NCI-H146 treated with DMSO at 0.1 percent for 48 hours (cell line): ENCODE results near the gene ERC1.

Experiments used
- DNase-seq: peaks from one replicate; lab custom pipeline; 2025; ENCODE audit not compliant: unreplicated experiment; lab: John Stamatoyannopoulos, UW

The ERC1 gene

GRCh38 chr12:1501695-1502378 lies 510.8 kb downstream of the ERC1 start:
- DNase-seq = no peak

DNA sequence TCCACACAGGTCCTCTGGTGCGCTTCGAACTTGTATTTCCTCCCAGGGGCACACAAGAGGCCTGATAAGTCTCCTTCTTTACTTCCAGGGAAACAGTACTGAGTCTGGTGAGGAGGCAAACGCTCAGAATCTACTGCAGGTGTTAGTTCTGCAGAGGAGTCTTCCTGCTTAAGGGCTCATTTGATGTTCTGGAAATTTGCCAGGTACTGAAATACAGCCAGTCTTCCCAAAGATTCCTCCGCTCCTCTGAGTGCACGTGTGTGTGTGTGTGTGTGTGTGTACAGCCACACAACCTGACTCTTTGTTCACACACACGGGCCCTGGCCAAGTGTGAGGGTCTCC lies 511.3 kb downstream of the ERC1 start:
- DNase-seq = no peak

GRCh38 chr12:1502831-1503230 lies 511.8 kb downstream of the ERC1 start:
- no peak for DNase-seq

GRCh38 chr12:1503281-1503711 lies 512.3 kb downstream of the ERC1 start:
- no peak for DNase-seq

- DNase-seq = no peak
Measured at GRCh38 chr12:1504304-1504894, 513.4 kb downstream of the ERC1 start.

DNA sequence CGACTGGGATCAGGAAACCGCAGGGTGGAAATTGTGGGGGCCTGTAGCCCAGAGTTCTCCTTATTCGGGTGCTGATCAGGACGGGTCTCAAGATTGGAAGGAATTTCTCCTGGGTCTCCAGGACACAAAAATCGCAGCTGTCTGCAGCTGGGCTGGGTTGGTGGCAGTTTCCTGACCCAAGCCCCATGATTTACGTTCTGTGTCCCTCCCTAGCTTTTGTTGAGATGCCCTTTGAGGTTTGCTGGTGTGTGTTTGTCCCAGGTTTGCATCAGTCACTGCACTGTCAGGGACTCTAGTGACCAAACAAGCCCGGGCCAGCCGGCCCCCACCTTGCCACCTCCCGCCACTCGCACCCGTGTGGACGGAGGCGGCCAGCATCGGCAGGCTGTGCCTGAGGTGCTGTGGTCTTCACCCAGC lies 513.9 kb downstream of the ERC1 start:
- no peak for DNase-seq

- DNase-seq = no peak
Measured at GRCh38 chr12:1505576-1505975, 514.6 kb downstream of the ERC1 start.

GRCh38 chr12:1507308-1507707 lies 516.3 kb downstream of the ERC1 start:
- no peak for DNase-seq

GRCh38 chr12:1509413-1510052 lies 518.5 kb downstream of the ERC1 start:
- DNase-seq = no peak

DNA sequence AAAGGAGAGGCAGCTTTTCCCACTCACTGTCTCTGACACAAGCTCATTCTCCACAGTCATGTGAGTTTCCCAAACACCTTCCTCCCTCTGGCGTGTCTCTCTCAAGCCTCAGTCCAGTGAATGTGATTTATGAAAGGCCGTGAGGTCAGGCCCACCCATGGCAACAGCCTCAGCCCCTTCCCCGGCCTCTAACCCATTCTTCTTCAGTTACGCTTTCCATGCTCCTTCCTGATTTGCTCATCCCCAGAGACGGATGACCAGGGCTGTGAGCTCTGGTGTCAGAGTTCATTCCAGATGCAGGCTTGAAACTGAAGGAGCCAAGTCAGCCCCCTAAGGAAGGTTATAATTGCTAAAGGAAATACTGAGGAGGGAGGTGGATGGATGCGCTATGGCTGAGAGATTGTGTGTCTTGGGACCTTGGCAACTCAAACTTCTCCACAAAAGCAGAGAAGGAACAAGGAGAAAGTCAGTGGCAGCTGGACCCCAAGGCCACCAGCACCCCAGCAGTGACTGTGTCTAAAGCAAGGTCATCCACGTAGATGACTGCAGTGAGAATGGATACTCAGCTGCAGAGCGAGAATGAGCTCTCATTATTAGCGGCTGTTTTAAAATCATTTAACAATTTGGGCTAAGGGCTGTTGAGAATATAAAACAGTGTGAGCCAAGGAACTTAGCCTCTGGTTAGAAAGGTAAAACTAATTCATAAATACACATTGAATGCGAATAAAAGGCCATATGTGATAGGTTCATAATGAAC lies 519.2 kb downstream of the ERC1 start:
- DNase-seq = no peak

DNA sequence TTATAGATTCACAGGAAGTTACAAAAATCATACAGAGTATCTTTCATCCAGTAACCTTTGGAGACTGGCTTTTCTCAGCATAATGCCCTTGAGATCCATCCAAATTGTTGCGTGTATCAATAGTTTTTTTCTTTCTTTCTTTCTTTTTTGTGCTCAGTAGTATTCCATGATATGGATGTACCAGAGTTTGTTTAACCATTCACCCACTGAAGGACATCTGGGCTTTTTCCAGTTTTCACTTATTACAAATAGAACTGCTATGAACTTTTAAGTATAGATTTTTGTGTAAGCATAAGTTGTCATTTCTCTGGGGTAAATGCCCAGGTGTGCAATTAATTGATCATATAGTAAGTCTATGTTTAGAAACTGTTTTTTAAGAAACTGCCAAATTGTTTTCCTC lies 524.0 kb downstream of the ERC1 start:
- no peak for DNase-seq

DNA sequence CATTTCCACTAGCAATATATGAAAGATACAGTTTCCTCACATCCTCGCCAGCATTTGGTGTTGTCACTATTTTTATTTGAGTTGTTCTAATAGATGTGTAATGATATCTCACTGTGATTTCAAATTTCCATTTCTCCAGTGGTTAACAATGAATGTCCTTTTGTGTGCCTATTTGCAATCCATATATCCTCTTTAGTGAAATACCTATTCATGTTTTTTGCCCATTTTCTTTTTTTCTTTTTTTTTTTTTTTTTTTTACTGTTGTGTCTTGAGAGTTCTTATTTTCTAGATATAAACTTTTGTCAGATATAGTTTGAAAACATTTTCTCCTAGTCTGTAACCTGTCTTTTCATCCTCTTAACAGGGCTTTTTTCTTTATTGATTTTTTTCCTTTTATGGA lies 524.4 kb downstream of the ERC1 start:
- DNase-seq = no peak

DNA sequence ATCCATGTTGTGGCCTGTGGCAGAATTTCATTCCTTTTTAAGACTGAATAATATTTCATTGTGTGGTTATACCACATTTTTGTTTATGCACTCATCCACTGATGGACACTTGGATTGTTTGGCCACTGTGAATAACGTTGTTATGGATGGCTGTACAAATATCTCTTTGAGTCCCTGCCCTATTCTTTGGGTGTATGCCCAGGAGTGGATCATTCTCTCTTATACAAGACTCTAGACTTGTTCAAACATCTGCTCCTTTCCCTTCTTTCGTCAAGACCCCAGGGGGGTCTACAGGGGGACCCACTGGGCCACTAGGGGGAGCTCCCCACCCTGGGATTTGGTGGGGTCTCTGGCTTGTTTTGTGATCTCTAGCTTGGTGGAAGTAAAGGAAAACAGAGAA lies 526.0 kb downstream of the ERC1 start:
- no peak for DNase-seq

DNA sequence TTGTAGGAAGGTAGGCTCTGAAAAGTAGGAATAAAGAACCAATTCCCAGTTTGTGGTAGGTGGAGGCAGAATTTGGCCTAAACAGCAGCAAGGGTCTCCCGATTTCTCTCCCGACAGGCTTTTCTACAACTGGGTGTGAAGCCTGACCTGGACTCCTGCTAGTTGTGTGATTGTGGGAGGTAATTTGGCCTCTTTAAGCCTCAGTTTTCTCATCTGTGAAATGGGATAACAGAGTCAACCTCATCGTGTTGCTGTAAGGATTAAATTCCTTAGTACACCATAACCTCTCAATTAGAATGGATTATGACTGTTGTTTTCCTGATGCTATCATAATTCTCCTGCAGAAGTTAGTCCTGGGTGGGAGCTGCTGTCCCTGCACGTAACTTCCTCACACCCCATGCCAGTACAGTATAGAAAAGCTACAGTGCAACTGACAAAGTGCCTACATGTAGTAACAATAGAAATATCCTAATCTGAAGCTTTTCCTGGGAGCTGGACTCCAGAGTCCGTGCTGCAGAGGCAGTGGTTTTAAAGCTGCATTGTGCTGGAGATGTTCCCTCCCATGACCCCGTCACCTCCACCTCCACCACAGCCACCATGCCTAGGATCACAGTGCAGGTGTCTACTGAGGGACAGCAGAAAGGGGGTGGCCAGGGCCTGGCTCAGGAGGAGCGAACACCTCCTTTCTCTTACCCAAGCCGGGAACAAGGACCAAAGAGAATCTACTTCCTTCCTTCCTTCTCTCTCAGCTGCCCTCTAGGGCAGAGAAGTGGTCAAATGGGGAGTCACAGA lies 526.9 kb downstream of the ERC1 start:
- DNase-seq = no peak

DNA sequence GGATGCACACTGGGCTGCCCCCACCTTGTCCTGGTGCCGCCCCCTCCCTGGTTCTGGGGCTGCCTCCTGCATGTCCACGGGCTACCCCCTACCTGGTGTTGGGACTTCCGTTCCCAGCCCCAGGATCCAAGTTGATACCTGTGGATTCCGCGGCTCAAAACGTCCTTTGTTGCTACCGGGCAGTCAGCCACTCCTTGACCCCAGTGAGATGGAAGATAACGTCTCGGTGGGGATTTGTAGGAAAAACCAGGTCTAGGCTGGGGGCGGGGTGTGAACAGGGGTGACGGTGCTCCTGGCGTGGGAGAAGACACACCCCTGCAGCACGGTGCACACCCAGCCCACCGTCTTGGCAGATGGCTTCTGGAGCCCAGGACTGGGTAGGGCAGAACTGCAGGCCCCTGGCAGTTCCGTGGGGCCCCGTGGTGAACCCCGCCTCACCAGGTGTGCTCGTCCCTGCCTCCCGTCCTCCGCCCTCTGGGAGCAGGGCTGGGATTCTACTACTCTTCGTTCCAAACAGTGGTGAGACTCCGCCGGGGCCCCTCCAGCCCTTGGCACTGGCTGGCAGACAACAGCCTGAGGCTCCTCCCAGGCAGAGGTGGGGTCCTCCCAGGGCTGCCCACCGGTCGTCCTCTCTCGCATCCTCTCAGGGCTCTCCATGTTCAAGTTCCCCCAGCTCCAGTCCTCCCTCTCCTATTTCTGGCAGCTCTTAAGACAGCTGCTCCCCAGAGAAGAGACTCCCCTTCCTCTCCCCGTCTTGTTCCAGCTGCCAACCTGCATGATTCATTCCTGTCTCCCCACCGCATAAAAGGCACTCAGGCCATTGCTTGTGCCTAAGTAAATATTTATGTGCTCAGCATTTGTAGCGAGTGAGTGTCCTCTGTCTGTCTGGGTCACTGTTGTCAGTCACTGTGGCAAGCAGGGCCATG lies 527.8 kb downstream of the ERC1 start:
- DNase-seq = peak; percentile 52

GRCh38 chr12:1519642-1520041 lies 528.6 kb downstream of the ERC1 start:
- no peak for DNase-seq

GRCh38 chr12:1523046-1523445 lies 532.0 kb downstream of the ERC1 start:
- DNase-seq = no peak

DNA sequence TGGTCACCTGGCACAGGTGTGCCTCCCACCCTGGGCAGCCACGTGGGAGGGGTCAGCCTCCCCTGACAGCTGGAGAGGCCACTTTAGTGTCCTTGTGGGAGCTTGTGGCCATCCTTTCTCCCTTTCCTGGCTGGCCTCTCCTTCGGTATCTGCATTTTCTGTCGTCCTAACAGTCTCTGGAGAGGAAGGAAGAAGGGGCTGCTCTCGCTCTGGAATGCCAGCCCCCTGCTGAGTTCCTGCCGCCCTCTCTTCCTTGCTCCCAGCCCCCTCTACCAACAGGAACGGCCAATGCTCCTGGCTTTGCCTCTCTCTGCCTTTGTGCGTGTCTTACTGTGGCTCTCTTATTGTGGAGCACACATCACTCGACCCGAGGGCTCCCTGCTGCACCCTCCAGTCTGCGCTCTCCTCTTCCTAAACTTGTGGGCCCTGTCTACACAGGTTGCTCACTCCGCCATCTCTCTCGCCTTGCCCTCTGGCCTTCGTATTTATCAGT lies 532.6 kb downstream of the ERC1 start:
- DNase-seq = no peak

DNA sequence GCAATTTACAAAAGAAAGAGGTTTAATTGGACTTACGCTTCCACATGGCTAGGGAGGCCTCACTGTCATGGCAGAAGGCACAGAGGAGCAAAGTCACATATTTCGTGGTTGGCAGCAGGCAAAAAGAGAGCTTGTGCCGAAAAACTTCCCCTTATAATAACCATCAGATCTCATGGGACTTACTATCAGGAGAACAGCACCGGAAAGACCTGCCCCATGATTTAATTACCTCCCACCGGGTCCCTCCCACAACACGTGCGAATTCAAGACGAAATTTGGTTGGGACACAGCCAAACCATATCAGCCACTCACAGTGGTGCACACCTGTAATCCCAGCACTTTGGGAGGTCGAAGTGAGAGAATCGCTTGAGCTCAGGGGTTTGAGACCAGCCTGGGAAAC lies 534.8 kb downstream of the ERC1 start:
- no peak for DNase-seq

DNA sequence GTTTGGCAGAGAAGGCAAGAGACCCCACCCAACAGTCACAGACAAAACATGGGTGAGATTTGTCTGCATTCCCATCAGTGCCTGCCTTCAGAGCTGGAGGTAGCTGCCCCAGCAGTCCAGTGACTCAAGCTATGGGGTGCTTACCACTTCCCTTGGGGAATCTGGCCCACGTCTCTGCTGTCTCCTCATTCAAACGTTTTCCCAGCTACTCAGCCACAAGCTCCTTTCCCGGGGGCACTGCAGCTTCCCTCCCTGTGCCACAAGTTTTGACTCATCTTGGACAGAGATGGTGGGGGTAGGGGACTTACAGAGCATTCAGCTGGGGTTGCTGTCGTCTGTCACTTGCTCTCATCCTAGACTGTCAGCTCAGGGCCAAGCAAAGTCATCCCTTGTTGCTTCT lies 536.8 kb downstream of the ERC1 start:
- no peak for DNase-seq
